Ectodermal cell (in vitro differentiated cells): Measurements from ENCODE around the gene CDKN1A.

Experiments
- H3K27ac ChIP-seq: 2 replicates; pipeline ENCODE4 v1.7.0; 2013; ENCODE audit warnings: mild to moderate bottlenecking, low read depth, low read length; ENCODE audit not compliant: insufficient read depth, poor library complexity, severe bottlenecking
- H3K27me3 ChIP-seq: 2 replicates; pipeline ENCODE4 v1.7.0; 2013; ENCODE audit warnings: mild to moderate bottlenecking, low read length; ENCODE audit not compliant: insufficient read depth, control insufficient read depth, poor library complexity, severe bottlenecking
- H3K36me3 ChIP-seq: one replicate; pipeline ENCODE4 v1.7.0; 2013; ENCODE audit warnings: low read length; ENCODE audit not compliant: control insufficient read depth, insufficient read depth
- H3K4me1 ChIP-seq: one replicate; pipeline ENCODE4 v1.7.0; 2013; ENCODE audit warnings: low read length; ENCODE audit not compliant: control insufficient read depth, insufficient read depth
- H3K4me3 ChIP-seq: 2 replicates; pipeline ENCODE4 v1.7.0; 2013; ENCODE audit warnings: low read depth, low read length, control low read depth; ENCODE audit not compliant: insufficient read depth
- H3K9me3 ChIP-seq: 2 replicates; pipeline ENCODE4 v1.7.0; 2013; ENCODE audit warnings: mild to moderate bottlenecking, low read length, moderate library complexity; ENCODE audit not compliant: control insufficient read depth
- WGBS, 2 experiments: methylation state at CpG; one replicate each; pipeline ENCODE4 v1.1.7; 2013; ENCODE audit warnings: missing lambda C conversion rate in 2 of 2; 5-methylcytosine and 5-hydroxymethylcytosine counted together

Gene CDKN1A

DNA sequence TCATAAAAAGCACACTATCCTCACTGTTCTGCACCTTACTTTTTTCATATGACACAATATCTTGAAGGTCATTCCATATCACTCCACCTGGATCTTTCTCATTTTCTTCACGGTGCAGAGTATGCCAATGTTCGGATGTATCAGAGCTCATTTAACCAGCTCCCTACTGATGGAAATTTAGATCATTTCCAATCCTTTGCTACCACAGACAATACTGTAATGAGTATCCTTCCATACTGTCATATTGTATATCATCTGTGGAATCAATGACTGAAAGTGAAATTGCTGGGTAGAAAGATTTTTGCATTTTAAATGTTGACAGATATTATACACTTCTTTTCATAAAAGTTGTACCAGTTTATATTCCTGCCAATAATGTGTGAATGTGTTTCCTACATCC, 16.9 kb downstream of the CDKN1A start:
- WGBS, 2 experiments: 92 to 97% methylated on average over 2 of the region's 2 CpGs
- H3K27me3 ChIP-seq: no peaks in the 10 kb centered on the region
- no peak overlapping the region for H3K27ac ChIP-seq
- no peaks in the 10 kb centered on the region for H3K9me3 ChIP-seq
- no peaks in the 10 kb centered on the region for H3K4me1 ChIP-seq
- H3K4me3 ChIP-seq: no peak overlapping the region
- no peaks in the 10 kb centered on the region for H3K36me3 ChIP-seq

DNA sequence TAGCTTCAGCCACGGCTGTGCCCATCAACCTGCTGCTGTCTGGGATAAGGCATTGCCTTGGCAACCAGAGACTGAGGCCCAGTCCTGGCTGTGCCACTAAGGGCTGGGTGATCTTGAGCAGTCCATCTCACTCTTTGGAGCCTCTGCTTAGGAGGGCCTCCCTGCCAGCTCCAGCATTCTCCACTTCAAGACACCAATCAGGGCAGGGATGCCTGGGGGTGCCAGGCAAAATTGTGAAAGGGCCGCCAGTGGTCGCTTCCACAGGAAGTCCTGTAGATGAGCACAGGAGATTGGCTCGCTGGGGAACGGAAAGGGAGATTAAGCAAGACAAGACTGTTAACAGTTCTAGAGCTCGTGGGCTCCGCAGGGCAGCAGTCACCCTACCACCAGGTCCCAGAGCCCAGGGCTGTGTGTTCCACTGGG, 19.0 kb downstream of the CDKN1A start, which contains the start of gene RAB44:
Gene RAB44 (plus strand): TSS at position 346 of the 423 bp plus-strand sequence. CDS start 6,410 bp downstream, outside the sequence.
- no peaks in the 10 kb centered on the region for H3K36me3 ChIP-seq
- no peaks in the 10 kb centered on the region for H3K27me3 ChIP-seq
- WGBS, 2 experiments: 89 to 91% methylated on average over 7 of the region's 7 CpGs
- no peak within 1 kb of the TSS for H3K4me3 ChIP-seq
- H3K4me1 ChIP-seq: no peaks in the 10 kb centered on the region
- H3K27ac ChIP-seq: no peak within 1 kb of the TSS
- H3K9me3 ChIP-seq: no peaks in the 10 kb centered on the region

DNA sequence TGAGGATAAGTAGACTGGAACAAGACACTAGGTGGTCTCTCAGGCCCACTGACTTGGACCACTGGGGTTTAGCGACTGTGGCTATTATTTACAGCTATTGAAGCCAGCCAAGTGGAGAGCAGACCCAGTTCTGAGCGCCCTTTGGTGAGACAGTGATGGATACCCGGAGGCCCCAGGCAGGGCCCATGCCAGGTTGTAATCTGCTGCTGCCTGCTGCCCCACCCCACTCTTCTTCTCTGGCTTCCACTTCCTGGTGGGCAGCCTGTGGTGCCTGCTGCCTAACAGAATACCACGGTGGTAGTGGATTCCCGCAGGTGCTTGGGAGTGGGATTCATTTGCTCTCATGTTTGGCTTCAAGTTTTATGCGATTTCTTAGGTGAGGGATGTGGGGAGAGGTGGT, 19.7 kb downstream of the CDKN1A start:
- 92 to 93% methylated on average over 6 of the region's 6 CpGs for WGBS, 2 experiments
- Histone ChIP-seq H3K27ac (no peak overlapping the region), H3K9me3 (no peaks in the 10 kb centered on the region), H3K4me1 (no peaks in the 10 kb centered on the region), H3K36me3 (no peaks in the 10 kb centered on the region), H3K27me3 (no peaks in the 10 kb centered on the region), H3K4me3 (no peak overlapping the region)

DNA sequence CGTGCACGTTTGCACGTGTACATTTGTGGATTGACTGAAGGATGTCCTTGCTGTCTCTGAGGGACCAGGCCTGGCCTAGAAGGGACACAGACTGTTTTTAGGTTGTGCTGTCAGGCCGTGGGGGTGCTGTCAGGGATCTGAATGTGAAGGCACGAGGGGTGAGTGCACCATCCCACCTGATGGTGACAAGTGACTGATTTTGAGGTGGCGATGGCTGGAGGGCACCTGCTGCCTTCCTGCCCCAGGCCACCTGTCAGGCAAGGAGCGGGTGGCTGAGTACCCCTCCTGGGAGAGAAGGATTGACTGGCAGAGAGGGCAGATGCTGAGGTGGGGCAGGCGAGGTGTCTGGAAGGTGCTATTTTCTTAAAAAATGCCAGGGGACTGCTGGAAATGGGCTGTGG, 20.4 kb downstream of the CDKN1A start:
- Histone ChIP-seq H3K27ac (no peak overlapping the region), H3K36me3 (no peaks in the 10 kb centered on the region), H3K4me1 (no peaks in the 10 kb centered on the region), H3K27me3 (no peaks in the 10 kb centered on the region), H3K4me3 (no peak overlapping the region), H3K9me3 (no peaks in the 10 kb centered on the region)
- 87 to 89% methylated on average over 8 of the region's 8 CpGs for WGBS, 2 experiments

DNA sequence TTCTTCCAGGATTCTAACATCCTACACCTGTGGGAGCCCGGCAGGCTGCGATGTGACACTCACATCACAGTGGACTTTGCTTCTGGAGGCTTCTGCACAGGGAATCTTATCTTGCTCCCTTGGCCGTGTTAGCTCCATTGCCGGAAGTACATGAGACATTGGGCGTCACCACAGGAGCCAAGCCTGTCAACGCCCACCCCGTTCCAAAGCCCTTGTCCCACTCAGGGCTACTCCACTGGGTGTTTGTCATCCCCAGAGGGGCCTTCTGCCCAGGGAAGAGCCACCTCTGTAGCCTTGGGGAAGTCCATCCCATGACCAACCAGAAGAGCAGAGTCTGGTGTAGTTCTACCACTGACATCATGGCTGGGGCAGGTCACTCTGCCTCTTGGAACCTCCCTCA, 20.8 kb downstream of the CDKN1A start:
- no peaks in the 10 kb centered on the region for H3K9me3 ChIP-seq
- H3K4me3 ChIP-seq: no peak overlapping the region
- no peak overlapping the region for H3K27ac ChIP-seq
- no peaks in the 10 kb centered on the region for H3K36me3 ChIP-seq
- H3K4me1 ChIP-seq: no peaks in the 10 kb centered on the region
- 91 to 92% methylated on average over 7 of the region's 7 CpGs for WGBS, 2 experiments
- no peaks in the 10 kb centered on the region for H3K27me3 ChIP-seq

DNA sequence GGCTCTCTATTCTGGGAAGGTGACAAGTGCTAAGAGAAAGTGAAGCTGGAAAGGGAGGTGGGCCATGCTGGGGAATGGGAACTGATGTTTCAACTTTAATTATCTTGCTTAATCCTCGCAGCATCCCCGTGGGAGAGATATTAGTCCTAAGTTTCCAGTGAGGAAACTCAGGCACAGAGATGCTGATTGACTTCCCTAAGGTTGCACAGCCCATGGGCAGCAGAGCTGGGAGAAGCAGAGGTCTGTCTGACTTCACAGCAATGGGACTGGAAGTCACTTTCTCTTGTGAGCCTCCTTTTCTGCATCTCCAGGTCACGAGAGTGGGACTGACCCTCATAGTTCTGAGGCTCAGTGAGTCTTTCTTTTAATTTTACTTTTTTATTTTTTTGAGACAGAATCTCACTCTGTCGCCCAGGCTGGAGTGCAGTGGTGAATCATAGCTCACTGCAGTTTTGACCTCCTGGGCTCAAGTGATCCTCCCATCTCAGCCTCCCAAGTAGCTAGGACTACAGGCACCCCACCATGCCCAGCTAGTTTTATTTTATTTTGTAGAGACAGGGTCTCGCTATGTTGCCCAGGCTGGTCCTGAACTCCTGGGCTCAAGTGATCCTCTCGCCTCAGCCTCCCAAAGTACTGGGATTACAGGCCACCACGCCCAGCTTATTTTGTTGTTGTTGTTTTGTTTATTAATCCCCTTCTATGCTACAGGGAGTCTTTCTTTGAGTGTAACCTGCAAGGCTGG, 21.7 kb downstream of the CDKN1A start:
- Histone ChIP-seq H3K27ac (no peak overlapping the region), H3K4me3 (no peak overlapping the region), H3K27me3 (no peaks in the 10 kb centered on the region), H3K9me3 (no peaks in the 10 kb centered on the region), H3K36me3 (no peaks in the 10 kb centered on the region), H3K4me1 (no peaks in the 10 kb centered on the region)
- 89 to 92% methylated on average over 7 of the region's 7 CpGs for WGBS, 2 experiments

DNA sequence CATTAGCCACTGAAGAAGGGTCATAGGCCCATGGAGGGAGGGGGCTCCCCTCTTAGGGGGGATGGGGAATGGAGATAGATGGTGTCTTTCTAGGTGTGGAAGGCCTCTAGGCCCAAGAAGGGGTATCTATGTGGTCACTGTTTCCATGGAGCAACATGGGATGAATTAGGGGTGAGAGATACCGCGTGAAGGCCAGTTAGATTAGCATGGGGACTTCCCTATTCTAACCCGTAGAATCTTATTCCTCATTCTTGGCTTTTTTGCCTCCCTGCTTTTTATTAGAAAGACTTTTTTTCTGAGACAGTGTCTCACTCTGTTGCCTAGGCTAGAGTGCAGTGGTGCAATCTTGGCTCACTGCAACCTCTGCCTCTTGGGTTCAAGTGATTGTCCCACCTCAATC, 22.3 kb downstream of the CDKN1A start:
- H3K27me3 ChIP-seq: no peaks in the 10 kb centered on the region
- WGBS, 2 experiments: 91 to 93% methylated on average over 3 of the region's 3 CpGs
- H3K36me3 ChIP-seq: no peaks in the 10 kb centered on the region
- H3K27ac ChIP-seq: no peak overlapping the region
- no peaks in the 10 kb centered on the region for H3K4me1 ChIP-seq
- no peak overlapping the region for H3K4me3 ChIP-seq
- H3K9me3 ChIP-seq: no peaks in the 10 kb centered on the region

DNA sequence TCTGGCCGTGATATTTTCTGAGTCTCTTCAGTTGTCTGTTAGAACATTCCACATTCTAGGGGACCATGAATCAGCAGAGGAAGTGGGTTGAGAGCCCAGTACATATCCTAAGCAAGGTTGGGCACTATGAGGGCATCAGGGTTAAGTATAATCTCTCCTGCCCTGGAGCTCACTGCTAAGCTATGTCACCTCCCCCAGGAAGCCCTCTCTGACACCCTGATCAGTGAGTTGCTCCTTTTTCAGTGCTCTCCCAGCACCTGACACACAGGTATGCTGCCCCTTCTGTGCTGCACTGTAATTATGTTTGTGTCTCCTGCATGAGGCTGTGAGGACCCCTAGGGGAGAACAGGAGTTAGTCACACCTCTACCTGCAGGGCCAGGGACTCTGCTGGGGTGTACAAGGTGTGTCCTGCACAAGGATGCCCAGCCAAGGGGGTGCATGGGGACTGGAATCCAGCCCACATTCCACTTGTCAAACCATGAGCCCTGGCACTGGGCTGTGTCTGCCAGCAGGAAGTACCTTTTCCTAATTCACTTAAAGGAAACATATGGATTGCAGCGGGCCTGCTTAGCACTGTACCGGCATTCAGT, 23.0 kb downstream of the CDKN1A start:
- H3K27me3 ChIP-seq: no peaks in the 10 kb centered on the region
- H3K36me3 ChIP-seq: no peaks in the 10 kb centered on the region
- WGBS, 2 experiments: 86 to 94% methylated on average over 3 of the region's 3 CpGs
- H3K4me3 ChIP-seq: no peak overlapping the region
- H3K4me1 ChIP-seq: no peaks in the 10 kb centered on the region
- no peak overlapping the region for H3K27ac ChIP-seq
- H3K9me3 ChIP-seq: no peaks in the 10 kb centered on the region

DNA sequence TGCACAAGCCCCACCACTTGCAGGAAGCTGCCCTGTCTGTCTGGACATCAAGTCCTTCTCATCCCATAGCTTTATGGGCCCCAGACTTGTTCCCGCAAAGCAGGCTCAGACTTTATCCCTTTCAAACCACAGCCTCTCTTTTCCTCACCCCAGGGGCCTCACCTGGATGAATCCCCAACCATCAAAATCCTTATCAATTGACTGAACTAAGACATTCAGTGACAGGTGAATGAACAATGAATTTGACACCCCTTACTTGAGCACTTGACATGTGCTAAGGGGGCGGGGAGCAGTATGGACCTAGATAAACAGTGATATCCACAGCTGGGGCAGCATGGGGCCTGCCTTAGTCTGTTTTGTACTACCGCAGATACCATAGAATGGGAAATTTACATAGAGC, 24.1 kb downstream of the CDKN1A start:
- H3K27me3 ChIP-seq: no peaks in the 10 kb centered on the region
- 90 to 95% methylated on average over 3 of the region's 3 CpGs for WGBS, 2 experiments
- no peak overlapping the region for H3K27ac ChIP-seq
- H3K36me3 ChIP-seq: no peaks in the 10 kb centered on the region
- H3K9me3 ChIP-seq: no peaks in the 10 kb centered on the region
- no peaks in the 10 kb centered on the region for H3K4me1 ChIP-seq
- H3K4me3 ChIP-seq: no peak overlapping the region

DNA sequence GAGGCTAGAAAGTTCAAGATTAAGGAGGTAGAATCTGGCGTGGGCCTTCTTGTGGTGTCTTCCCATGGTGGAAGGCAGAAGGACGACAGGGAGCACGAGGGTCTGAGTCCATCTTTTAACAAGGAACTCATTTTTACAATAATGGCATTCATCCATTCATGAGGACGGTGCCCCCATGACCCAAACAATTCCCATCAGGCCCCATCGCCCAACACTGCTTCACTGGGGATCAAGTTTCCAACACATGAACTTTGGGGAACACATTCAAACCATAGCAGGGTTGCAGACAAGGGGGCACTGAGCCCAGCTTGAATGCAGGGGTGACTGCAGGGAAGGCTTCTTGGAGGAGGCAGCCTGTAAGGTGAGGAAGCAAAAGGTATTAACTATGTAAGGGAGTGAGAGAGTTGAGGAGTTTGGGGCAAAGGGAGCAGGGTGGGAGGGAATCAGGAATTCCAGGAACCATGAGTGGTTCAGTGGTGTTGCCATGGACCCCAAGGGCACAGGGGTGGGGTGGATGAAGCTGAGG, 24.6 kb downstream of the CDKN1A start:
- H3K9me3 ChIP-seq: no peaks in the 10 kb centered on the region
- WGBS, 2 experiments: 90 to 93% methylated on average over 5 of the region's 5 CpGs
- no peak overlapping the region for H3K4me3 ChIP-seq
- no peaks in the 10 kb centered on the region for H3K36me3 ChIP-seq
- H3K27me3 ChIP-seq: no peaks in the 10 kb centered on the region
- H3K4me1 ChIP-seq: no peaks in the 10 kb centered on the region
- no peak overlapping the region for H3K27ac ChIP-seq
